Measurements from ENCODE around the gene SLC10A3.

SLC10A3 gene

DNA sequence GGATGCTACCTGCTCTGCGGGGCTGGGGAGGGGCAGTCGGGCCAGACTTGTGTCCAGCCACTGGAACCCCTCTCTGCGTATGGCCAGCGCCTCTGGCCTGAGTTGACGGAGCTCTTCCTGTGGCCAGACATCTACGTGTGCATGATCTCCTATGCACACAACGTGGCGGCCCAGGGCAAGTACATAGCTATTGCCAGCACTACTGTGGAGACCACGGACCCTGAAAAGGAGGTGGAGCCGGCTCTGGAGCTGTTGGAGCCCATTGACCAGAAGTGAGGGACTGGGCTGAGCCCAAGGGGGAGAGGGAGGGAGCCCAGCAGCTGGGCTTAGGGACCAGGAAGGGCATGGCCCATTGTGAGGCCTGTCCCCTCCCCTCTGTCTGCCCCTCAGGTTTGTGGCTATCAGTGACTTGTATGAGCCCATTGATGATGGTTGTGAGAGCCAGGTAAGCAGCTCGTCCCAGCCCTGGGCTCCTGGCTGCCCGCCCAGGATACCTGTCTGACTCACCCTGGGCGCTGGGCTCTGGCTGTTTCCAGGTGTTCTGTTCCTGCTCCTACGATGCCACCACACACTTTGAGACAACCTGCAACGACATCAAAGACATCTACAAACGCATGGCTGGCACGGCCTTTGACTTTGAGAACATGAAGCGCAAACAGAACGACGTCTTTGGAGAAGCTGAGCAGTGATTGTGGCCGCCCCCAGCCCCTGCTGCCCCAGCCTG is 48.3 kb downstream of the SLC10A3 start:
- TF ChIP-seq CTCF (IDR thresholded peaks at IDR 0.05; ENCODE audit: control insufficient read depth, insufficient read depth, low read depth, low read length, missing control alignments), result no peak
- no peak overlapping the region for H3K4me3 ChIP-seq (ENCODE audit: control insufficient read depth, low read depth, low read length)
- no peak for DNase-seq (ENCODE audit: low read depth)

DNA sequence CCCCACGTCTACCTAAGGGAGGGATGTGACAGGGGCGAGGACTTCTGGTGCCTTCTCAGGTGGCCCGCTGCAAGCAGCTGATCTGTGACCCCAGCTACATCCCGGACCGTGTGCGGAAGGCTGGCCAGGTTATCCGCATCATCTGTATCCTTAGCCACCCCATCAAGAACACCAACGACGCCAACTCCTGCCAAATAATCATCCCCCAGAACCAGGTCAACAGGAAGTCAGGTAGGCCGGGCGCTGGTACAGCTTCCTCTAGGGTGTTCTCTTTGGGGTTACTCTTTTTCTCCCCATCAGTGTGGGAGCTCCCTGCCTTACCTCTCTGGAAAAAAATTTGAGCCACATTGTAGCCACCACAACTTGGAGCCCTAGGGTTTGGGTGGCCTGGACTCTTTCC is 48.9 kb downstream of the SLC10A3 start:
- no peak overlapping the region for H3K4me3 ChIP-seq (ENCODE audit: control insufficient read depth, low read depth, low read length)
- TF ChIP-seq CTCF (IDR thresholded peaks at IDR 0.05; ENCODE audit: control insufficient read depth, insufficient read depth, low read depth, low read length, missing control alignments), result no peak

GRCh38 chrX:154440623-154441357 is 49.6 kb downstream of the SLC10A3 start:
- DNase-seq (ENCODE audit: low read depth), result no peak
- TF ChIP-seq CTCF (IDR thresholded peaks at IDR 0.05; ENCODE audit: control insufficient read depth, insufficient read depth, low read depth, low read length, missing control alignments), result no peak
- H3K4me3 ChIP-seq (ENCODE audit: control insufficient read depth, low read depth, low read length), result no peak overlapping the region

More for the DNA sequence above, 48.9 kb downstream of the SLC10A3 start:
- no peak for DNase-seq (ENCODE audit: low read depth)

GRCh38 chrX:154439841-154440240 is 50.6 kb downstream of the SLC10A3 start:
- no peak overlapping the region for H3K4me3 ChIP-seq (ENCODE audit: control insufficient read depth, low read depth, low read length)
- no peak for DNase-seq (ENCODE audit: low read depth)
- TF ChIP-seq CTCF (IDR thresholded peaks at IDR 0.05; ENCODE audit: control insufficient read depth, insufficient read depth, low read depth, low read length, missing control alignments), result no peak

DNA sequence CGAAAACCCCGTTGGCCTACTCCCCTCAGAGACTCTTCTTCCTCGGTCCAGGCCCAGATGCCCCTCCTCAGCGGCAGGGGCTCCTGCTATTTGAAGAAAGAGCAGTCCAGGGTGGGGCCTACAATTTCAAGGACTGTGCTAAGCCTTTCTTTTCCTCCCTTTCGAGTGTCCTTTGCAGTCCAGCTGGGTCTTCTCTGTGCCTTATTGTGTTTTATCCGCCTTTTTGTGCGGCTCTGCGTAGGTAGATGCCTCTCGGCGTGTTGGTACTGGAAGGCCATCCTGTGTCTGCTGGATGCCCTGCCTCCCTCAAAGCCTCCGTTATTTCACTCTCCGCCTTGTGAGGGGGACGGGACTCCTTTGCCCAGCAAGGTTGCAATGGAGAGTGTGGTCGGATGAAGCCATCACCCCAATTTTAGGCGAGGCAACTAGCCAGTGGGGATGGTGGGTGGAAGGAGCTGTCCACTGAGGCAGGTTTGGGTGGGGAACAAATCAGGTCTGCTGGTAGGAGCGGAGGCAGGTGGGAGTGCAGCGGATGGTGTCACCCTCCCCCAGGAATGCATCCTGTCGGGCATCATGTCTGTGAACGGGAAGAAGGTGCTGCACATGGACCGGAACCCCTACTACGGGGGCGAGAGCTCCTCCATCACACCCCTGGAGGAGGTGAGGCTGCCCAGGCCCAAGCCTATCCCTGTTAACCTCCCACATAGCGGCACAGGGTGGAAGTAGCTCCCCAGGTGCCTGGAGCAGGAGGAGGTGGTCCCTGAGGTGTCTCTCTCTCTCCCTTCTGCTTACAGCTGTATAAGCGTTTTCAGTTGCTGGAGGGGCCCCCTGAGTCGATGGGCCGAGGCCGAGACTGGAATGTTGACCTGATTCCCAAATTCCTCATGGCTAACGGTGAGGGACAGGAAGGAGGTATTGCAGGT is 52.2 kb downstream of the SLC10A3 start:
- no peak for TF ChIP-seq CTCF (IDR thresholded peaks at IDR 0.05; ENCODE audit: control insufficient read depth, insufficient read depth, low read depth, low read length, missing control alignments)
- no peak for DNase-seq (ENCODE audit: low read depth)
- H3K4me3 ChIP-seq (ENCODE audit: control insufficient read depth, low read depth, low read length), result peak overlapping the region; percentile 79
